Epithelial cell of proximal tubule (primary cell): Measurements from ENCODE around the gene KIAA1328. TPM values are rescaled to one million over a fixed set of nuclear protein-coding genes. Genes with fewer than 3 reads are reported as not detected.
"Not testable (repeated sequence)": the region's sequence is repeated elsewhere in the genome, so short reads cannot be mapped to it uniquely, and the experiment has no call there.

ENCODE experiments used
- DNase-seq: peaks from one replicate; pipeline ENCODE4 v3.0.0-alpha.2; 2011; ENCODE audit warnings: low read depth
- H3K4me3 ChIP-seq: 2 replicates; pipeline ENCODE4 v1.5.1; 2011; ENCODE audit warnings: low read depth, mild to moderate bottlenecking, low read length
- total RNA-seq: library from RNA; depleted of rRNA; stranded (reverse); fragments of >200 nt; gene quantifications from 2 replicates; pipeline ENCODE4 v1.2.3, GENCODE V29; 2015
- TF ChIP-seq, protein P1 (sequence below): conservative IDR thresholded peaks from 2 replicates; pipeline ENCODE4 v1.5.1; 2012; ENCODE audit warnings: low read depth, mild to moderate bottlenecking, low read length

KIAA1328 gene
- total RNA-seq, 1 donor from 2014 or later: 8.2 TPM

DNA sequence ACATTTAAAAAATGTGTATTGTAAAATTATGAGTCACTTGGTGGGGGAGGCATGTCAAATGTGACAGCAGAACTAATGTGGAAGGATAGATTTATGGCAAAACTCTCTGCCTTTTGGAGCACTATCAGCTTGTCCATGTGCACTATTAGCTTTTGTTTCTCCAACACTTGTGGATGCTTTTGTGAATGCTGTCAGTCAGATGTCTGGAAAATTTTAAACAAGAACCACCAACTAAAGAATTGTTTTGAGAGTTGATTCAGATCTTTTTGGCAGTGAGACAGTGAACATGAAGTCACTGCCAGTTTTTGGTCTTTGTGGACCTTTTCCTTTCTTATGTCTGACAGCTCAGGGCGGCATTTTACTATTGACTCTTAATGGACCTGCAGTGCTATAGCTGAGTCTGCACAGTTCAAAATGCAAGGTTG lies 72.4 kb downstream of the KIAA1328 start:
- no peak overlapping the region for H3K4me3 ChIP-seq
- TF ChIP-seq, protein P1, sequence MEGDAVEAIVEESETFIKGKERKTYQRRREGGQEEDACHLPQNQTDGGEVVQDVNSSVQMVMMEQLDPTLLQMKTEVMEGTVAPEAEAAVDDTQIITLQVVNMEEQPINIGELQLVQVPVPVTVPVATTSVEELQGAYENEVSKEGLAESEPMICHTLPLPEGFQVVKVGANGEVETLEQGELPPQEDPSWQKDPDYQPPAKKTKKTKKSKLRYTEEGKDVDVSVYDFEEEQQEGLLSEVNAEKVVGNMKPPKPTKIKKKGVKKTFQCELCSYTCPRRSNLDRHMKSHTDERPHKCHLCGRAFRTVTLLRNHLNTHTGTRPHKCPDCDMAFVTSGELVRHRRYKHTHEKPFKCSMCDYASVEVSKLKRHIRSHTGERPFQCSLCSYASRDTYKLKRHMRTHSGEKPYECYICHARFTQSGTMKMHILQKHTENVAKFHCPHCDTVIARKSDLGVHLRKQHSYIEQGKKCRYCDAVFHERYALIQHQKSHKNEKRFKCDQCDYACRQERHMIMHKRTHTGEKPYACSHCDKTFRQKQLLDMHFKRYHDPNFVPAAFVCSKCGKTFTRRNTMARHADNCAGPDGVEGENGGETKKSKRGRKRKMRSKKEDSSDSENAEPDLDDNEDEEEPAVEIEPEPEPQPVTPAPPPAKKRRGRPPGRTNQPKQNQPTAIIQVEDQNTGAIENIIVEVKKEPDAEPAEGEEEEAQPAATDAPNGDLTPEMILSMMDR: no peak
- no peak for DNase-seq

DNA sequence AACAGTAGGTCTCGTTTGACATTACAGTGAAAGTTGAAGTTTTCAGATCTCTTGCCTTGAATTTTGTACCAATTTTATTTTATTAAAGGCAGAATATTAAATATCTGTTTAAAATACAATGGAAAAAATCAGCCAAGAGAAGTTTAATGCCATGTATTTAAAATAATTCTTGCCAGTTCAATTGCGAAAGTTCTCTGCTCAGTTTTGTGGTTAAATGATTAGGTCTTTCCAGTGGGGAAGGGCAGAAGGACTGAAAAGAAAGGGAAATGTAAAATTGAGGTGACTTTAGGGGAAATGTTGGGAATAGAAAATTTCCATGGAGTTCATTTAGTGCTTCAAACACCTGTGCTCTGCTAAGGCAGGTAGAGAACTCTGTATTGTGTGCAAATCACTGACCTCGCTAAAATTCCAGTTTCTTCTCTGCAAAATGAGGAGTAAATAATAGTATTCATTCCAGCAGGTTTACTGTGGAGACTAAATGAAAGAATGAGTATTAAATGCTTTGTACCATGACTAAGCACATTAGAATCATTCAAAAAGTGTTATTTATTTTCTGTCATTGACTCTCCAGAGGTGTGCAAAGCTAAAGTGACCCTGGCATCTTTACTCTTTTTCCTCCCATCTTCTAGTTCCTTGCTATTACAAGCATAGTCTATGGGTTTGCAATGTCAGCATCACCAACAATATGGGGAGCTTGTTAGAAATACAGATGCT lies 74.4 kb downstream of the KIAA1328 start:
- no peak for DNase-seq
- H3K4me3 ChIP-seq: no peak overlapping the region
- TF ChIP-seq, protein P1: no peak

DNA sequence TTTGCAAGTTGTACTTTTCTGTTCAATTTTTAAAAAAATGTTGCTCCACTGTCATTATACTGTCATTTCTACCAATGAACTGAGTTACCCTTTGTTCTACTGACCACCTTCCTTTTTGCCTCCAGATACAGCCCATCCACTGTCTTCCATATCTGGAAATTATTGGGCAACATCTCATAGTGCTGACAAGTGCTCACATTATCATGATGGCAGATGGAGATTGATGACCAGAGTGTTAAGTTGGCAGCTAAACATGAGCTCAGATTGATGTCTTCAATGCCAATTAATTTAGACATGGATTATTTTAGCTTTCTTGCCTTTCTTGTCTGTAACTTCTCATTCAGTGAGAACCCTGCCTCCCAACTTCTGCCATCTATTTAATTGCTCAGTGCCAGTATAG lies 76.6 kb downstream of the KIAA1328 start:
- no peak for DNase-seq
- TF ChIP-seq, protein P1: no peak
- H3K4me3 ChIP-seq: no peak overlapping the region

DNA sequence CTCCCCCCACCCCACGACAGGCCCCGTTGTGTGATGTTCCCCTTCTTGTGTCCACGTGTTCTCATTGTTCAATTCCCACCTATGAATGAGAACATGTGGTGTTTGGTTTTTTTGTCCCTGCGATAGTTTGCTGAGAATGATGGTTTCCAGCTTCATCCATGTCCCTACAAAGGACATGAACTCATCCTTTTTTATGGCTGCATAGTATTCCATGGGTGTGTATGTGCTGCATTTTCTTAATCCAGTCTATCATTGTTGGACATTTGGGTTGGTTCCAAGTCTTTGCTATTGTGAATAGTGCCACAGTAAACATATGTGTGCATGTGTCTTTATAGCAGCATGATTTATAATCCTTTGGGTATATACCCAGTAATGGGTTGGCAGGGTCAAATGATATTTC lies 80.4 kb downstream of the KIAA1328 start:
- not testable (repeated sequence) for H3K4me3 ChIP-seq

DNA sequence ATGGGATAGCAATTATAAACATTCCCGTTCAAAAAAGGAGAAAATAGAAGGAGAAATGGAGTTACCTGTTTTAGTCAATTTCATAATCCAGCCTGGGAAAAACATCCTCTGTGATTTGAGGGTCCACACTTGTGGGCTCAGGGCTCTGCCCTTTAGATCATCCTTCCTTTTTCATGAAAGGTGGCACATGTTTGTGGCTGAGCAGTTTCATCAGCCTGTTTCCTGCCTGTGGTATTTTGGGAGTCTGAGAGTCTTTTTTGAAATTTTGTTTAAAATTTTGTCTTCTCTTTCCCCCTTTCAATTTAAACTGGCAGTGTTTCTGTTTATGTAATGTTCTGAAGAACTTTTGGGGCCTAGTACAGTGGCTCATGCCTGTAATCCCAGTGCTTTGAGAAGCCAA lies 84.0 kb downstream of the KIAA1328 start:
- DNase-seq: no peak
- TF ChIP-seq, protein P1: no peak
- no peak overlapping the region for H3K4me3 ChIP-seq

More for the DNA sequence above, 80.4 kb downstream of the KIAA1328 start:
- not testable (repeated sequence) for DNase-seq

DNA sequence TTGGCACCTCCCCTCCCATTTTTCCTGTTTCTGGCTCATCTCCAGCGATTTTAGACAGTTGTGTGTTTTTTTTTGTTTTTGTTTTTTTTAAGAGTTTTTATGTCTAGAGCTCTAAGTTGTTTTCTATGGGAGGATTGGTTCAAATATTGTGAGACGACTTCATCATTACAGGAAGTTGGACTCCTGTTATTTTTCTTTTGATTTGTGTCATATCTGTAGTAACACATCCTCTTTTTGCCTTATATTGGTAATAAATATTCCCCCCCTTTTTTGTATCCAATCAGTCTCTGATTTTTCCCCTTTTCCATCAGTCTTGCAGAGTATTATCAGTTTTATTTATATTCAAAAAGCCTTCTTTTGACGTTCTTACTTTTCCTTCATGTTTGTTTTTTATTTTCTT lies 89.0 kb downstream of the KIAA1328 start:
- TF ChIP-seq, protein P1: no peak
- no peak overlapping the region for H3K4me3 ChIP-seq
- DNase-seq: no peak

DNA sequence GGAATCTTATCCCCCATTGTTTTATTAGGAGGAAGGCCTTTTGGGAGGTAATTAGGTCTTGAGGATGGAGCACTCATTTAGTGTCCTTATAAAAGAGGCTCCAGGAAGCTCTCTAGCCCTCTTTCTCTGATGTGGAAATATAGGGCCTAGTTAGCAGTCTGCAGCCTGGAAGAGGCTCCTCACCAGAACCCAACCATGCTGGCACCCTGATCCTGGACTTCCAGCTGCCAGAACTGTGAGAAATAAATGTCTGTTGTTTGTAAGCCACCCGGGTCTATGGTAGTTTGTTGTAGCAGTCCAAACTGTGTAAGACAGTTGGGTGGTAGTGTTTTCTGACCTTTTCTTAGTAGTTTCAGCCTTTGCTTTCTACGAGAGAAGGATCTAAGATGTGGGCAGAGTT lies 100.7 kb downstream of the KIAA1328 start:
- DNase-seq: no peak
- TF ChIP-seq, protein P1: no peak
- H3K4me3 ChIP-seq: no peak overlapping the region
